ENCODE results near the gene PALD1.

The PALD1 gene

DNA sequence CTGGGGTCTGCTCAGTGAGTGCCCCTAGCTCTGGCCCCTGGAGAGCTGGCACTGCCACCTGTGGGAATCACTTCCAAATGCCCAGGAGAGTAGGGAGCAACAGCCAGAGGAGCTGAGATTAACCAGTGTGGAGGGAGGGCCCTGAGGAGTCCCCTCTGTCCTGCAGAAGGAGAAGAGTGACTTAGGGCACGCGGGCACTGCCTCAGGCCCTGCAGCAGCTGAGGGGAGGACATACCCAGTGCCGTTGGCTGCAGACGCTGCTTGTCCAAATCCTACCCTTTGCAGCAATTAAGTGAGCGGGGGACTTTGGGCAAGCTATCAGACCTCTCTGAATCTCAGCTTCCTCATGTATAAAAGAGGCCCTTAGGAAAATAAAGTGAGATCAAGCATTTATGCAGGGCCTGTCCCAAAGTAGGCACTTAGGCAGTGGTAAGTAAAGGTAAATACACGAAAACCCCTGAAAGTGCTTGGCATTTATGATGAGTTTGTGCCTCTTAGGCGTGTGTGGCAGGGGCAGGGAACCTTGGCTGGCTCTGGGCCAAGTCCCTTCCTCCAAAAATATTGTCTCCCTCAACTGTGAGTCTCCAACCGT is 107.1 kb downstream of the PALD1 start:
- H3K27ac ChIP-seq: 0 out of 22 replicates have a peak overlapping the region, but pooled peaks of 1 of the 11 experiments have one; percentile 11
- H3K27me3 ChIP-seq: no peaks in the 10 kb centered on the region
- peak overlapping the region in 10 of 11 experiments; percentile 46 to 70 (median 60); a peak in 19 of 22 replicates for H3K4me2 ChIP-seq
- no peaks in the 10 kb centered on the region for H3K36me3 ChIP-seq
- no peak for TF ChIP-seq Cebpa-rat (IDR thresholded peaks at IDR 0.05)
- H3K9me3 ChIP-seq (replicated peaks in 1 of 11): no peaks in the 10 kb centered on the region
- H3K4me1 ChIP-seq: peaks cover 22 to 39% (median 33%) of the 10 kb centered on the region in 10 experiments
- H3K9ac ChIP-seq: no peak overlapping the region
- 0 out of 22 replicates have a peak, but pooled peaks cover 0 to 5% (median 0%) of the 10 kb centered on the region in 11 experiments for H4K20me1 ChIP-seq
- no peak overlapping the region for H3K4me3 ChIP-seq

DNA sequence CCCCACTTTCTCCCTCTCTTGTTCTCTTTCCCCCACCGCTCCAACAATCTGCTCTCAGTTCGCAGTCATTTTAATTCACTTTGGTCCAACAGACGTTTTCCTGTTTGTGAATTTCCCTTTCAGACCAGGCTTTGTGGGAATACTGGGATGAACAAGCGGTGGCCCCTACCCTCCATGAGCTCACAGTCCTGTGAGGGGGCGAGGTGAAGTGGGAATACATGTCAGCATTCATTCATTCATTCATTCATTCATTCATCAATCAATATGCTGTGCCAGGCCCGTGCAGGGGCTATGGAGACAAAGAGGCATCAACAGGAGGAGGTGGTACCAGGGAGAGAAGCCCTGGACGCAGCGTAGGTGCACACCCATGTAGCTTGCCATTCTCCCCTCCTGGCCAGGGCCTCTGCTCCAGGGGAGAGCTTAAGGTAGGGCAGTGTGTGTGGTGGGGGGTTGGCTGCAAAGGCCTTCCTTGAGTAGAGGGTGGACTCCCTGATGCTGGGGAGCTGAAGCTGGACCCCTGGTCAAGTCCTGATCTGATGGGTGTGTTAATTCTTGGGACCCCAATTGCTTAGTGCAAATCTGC is 107.9 kb downstream of the PALD1 start:
- Histone ChIP-seq H3K4me2 (no peak overlapping the region), H3K27me3 (no peaks in the 10 kb centered on the region), H3K27ac (no peak overlapping the region), H3K4me3 (no peak overlapping the region), H3K4me1 (peaks cover 22 to 47% (median 36%) of the 10 kb centered on the region in 10 experiments), H3K9ac (no peak overlapping the region), H3K36me3 (no peaks in the 10 kb centered on the region), H4K20me1 (0 out of 22 replicates have a peak, but pooled peaks cover 0 to 5% (median 0%) of the 10 kb centered on the region in 11 experiments), H3K9me3 (replicated peaks in 1 of 11) (no peaks in the 10 kb centered on the region)
- no peak for TF ChIP-seq Cebpa-rat (IDR thresholded peaks at IDR 0.05)

DNA sequence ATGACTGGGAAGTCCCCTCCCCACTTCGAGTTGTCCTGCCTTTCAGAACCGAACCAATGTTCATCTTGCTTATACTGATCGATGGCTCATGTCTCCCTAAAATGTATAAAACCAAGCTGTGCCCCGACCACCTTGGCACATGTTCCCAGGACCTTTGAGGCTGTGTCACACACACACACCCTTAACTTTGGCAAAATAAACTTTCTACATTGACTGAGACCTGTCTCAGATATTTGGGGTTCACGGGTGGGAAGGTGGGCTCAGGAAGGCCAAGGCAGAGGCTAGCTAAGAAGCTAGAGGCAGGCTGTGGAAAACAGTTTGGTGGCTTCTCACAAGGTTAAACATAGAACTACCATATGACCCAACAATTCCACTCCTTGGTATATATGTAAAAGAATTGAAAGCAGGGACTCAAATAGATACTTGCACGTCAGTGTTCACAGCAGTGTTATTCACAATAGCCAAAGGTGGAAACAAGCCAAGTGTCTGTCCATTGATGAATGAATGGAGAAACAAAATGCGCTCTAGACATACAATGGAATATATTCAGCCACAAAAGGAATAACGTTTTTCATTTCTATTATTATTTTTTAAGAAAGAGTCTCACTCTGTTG is 108.6 kb downstream of the PALD1 start:
- Histone ChIP-seq H3K9ac (no peak overlapping the region), H3K27ac (no peak overlapping the region), H3K27me3 (no peaks in the 10 kb centered on the region), H4K20me1 (0 out of 22 replicates have a peak, but pooled peaks cover 0 to 5% (median 0%) of the 10 kb centered on the region in 11 experiments), H3K36me3 (no peaks in the 10 kb centered on the region), H3K4me3 (no peak overlapping the region), H3K9me3 (replicated peaks in 1 of 11) (no peaks in the 10 kb centered on the region), H3K4me1 (peaks cover 22 to 51% (median 38%) of the 10 kb centered on the region in 10 experiments), H3K4me2 (no peak overlapping the region)
- TF ChIP-seq Cebpa-rat (IDR thresholded peaks at IDR 0.05): no peak

DNA sequence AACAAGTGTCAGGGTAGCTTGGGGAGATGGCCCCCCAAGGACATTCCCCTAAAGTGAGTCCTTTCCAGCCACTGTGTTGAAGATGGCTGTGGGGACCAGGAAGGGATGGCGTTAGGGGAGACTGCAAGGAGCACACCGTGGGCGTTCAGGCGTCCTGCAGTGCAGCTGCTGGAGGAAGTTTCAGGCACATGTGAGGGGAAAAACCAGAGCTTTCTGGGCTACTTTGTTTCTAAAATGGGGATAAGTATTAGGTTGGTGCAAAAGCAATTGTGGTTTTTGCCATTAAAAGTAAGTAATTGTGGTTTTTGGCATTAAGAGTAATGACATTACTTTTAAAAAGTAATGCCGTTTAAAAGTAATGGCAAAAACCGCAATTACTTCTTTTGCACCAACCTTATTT is 109.7 kb downstream of the PALD1 start:
- H3K27me3 ChIP-seq: no peaks in the 10 kb centered on the region
- peak overlapping the region; percentile 29 to 65 (median 51); a peak in 21 of 22 replicates for H3K4me2 ChIP-seq
- no peak for TF ChIP-seq Cebpa-rat (IDR thresholded peaks at IDR 0.05)
- no peaks in the 10 kb centered on the region for H3K36me3 ChIP-seq
- no peak overlapping the region for H3K4me3 ChIP-seq
- H3K9ac ChIP-seq: no peak overlapping the region
- H3K4me1 ChIP-seq: peaks cover 31 to 62% (median 49%) of the 10 kb centered on the region in 10 experiments
- no peaks in the 10 kb centered on the region for H3K9me3 ChIP-seq (replicated peaks in 1 of 11)
- H3K27ac ChIP-seq: no peak overlapping the region
- 0 out of 22 replicates have a peak, but pooled peaks cover 0 to 5% (median 0%) of the 10 kb centered on the region in 11 experiments for H4K20me1 ChIP-seq

DNA sequence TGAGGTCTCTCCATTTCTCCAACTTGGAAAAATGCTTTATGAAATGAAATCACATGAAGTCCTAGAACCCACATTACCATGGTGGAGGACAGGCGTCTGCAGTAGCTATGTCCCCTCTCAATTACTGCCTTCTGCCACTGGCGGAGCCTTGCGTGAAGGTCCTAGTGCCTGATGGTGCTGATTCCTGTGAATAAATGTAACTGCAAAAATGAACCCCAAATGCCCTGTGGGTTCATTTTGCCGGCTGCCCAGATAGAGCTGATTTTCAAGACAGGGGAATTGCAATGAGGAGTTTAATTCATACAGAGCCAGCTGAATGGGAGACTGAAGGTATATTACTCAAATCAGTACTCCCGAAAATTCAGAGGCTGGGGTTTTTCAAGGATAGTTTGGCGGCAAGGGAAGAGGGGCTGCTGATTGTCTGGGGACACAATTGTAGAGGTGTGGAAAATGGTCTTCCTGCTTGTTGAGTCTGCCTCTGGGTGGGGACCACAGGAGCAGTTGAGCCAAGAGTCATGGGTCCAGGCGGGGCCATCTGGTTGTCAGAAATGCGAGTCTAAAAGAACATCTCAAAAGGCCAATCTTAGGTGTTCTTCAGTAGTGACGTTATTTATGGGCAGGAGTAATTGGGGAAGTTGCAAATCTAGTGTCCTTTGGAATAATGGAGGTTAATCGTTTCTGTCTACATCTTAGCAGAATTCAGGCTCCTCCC is 110.4 kb downstream of the PALD1 start:
- Histone ChIP-seq H3K9me3 (replicated peaks in 1 of 11) (no peaks in the 10 kb centered on the region), H3K4me1 (peaks cover 32 to 69% (median 54%) of the 10 kb centered on the region in 10 experiments), H3K4me2 (peak overlapping the region in 10 of 11 experiments; percentile 29 to 65 (median 53); a peak in 15 of 22 replicates), H3K27ac (no peak overlapping the region), H3K27me3 (no peaks in the 10 kb centered on the region), H3K4me3 (no peak overlapping the region), H4K20me1 (peaks cover 0 to 7% (median 0%) of the 10 kb centered on the region in 11 experiments; a peak in 1 of 22 replicates), H3K36me3 (no peaks in the 10 kb centered on the region), H3K9ac (no peak overlapping the region)
- no peak for TF ChIP-seq Cebpa-rat (IDR thresholded peaks at IDR 0.05)

DNA sequence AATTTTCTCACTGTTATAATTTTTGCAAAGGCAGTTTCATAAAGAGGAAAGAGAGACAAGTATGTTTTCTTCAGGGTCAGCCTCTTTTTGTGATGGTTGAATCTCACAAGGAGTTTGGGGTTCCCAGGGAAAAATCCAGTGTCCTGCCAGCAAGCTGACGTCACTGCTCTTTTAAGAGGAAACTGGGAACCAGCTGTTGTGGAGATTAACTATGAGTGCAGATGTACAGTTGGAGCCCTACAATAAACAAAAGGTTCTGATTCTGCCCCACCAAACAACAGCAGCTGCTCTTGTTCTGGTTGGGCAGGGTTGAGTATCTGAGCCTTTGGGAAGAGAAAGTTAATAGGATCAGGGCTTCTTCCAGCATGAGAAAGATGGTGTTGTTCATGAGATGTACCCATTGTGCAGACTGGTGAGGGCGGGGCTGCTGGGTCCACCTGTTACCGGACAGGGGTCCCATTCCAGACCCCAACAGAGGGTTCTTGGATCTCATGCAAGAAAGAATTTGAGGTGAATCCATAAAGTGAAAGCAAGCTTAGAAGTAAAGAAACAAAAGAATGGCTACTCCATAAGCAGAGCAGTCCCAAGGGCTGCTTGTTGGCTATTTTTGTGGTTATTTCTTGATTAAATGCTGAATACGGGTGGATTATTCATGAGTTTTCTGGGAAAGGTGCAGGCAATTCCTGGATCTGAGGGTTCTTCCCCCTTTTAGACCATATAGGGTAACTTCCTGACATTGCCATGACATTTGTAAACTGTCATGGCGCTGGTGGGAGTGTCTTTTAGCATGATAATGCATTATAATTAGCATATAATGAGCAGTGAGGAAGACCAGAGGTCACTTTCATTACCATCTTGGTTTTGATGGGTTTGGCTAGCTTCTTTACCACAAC is 111.4 kb downstream of the PALD1 start:
- Histone ChIP-seq H4K20me1 (peaks cover 0 to 10% (median 0%) of the 10 kb centered on the region in 11 experiments; a peak in 1 of 22 replicates), H3K27ac (no peak overlapping the region), H3K4me3 (no peak overlapping the region), H3K4me1 (peaks cover 28 to 61% (median 47%) of the 10 kb centered on the region in 10 experiments), H3K4me2 (no peak overlapping the region), H3K9me3 (replicated peaks in 1 of 11) (no peaks in the 10 kb centered on the region), H3K27me3 (no peaks in the 10 kb centered on the region), H3K36me3 (no peaks in the 10 kb centered on the region), H3K9ac (no peak overlapping the region)
- TF ChIP-seq Cebpa-rat (IDR thresholded peaks at IDR 0.05): no peak

DNA sequence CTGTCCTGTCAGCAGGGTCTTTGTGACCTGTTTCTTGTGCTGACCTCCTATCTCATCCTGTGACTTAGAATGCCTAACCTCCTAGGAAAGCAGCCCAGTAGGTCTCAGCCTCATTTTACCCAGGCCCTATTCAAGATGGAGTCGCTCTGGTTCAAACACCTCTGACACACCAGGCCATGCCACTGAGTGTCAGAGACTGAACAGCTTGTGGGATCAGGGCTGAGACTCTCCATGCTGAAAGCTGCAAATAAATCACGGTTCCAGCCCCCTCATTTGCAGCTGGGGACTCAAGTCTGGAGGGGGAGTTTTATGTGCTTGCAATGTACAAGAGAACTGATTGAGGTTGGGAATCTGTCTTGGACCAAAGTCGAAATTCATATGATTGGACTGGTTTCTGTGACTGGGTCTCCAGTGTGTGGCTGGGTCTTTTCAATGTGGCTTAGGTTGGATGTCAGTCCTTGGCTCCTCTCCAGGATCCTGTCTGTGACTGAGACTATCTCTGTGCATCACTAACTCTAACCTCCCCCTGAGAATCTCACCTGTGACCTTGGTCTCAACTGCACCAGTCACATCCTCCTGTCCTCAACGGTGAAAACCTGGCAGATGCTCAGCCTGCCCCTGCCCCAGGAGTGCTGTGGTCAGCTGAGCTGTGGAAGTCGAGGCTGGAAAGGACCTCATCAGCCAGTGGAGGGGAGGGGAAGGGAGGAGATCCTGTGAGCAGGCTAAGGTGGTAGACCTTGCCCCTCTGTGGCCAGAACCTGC is 112.3 kb downstream of the PALD1 start:
- Histone ChIP-seq H3K9me3 (replicated peaks in 1 of 11) (no peaks in the 10 kb centered on the region), H3K4me3 (no peak overlapping the region), H3K4me1 (peaks cover 22 to 56% (median 39%) of the 10 kb centered on the region in 10 experiments), H3K27me3 (no peaks in the 10 kb centered on the region), H3K4me2 (peak overlapping the region in 7 of 11 experiments; percentile 4 to 48 (median 16); a peak in 8 of 22 replicates), H4K20me1 (peaks cover 0 to 6% (median 0%) of the 10 kb centered on the region in 11 experiments; a peak in 1 of 22 replicates), H3K9ac (no peak overlapping the region), H3K36me3 (no peaks in the 10 kb centered on the region), H3K27ac (no peak overlapping the region)
- no peak for TF ChIP-seq Cebpa-rat (IDR thresholded peaks at IDR 0.05)
